Endothelial cell of umbilical vein (primary cell): ENCODE measurements around the gene CAND1. TPM values are rescaled to one million over a fixed set of nuclear protein-coding genes. Genes with fewer than 3 reads are reported as not detected.

ENCODE experiments used
- BruUV-seq: library from RNA; stranded (reverse); fragments of 400-500 nt; replicated peaks from 2 replicates; lab custom pipeline; 2021; lab: Mats Ljungman, UMichigan
- CTCF ChIA-PET: fragments of 300-600, 350-600 bp; sonication (Branson Sonifier 250); formaldehyde crosslinking; loops from one replicate; lab custom pipeline; 2021; ENCODE audit warnings: antibody characterized with exemption, inconsistent platforms; lab: Charles Lee
- POLR2A ChIA-PET: fragments of 300-600, 350-600 bp; sonication (Branson Sonifier 250); formaldehyde crosslinking; loops from one replicate; lab custom pipeline; 2021; ENCODE audit warnings: antibody characterized with exemption, inconsistent platforms; lab: Charles Lee
- DNase-seq: peaks from one replicate; pipeline ENCODE4 v3.0.0-alpha.2; 2011; ENCODE audit warnings: low read depth, low spot score
- FAIRE-seq: peaks from 2 replicates; lab custom pipeline; 2011; peaks lifted over from hg19 to GRCh38; lab: Jason Lieb, UNC
- H2AFZ ChIP-seq: 2 replicates; pipeline ENCODE4 v1.6.0; 2012; ENCODE audit warnings: low read depth, low read length, control low read depth, inconsistent platforms
- H3K27ac ChIP-seq: 2 replicates; pipeline ENCODE4 v1.5.1; 2011; ENCODE audit warnings: low read depth, mild to moderate bottlenecking, control low read depth, low read length, moderate library complexity; ENCODE audit not compliant: insufficient read depth
- H3K27me3 ChIP-seq, 2 experiments: 2 replicates each; pipeline versions ENCODE4 v1.6.0 to v1.6.1; 2011; ENCODE audit warnings: low read length in 2 of 2, mixed read lengths in 1 of 2; ENCODE audit not compliant: control insufficient read depth in 2 of 2, insufficient read depth in 2 of 2
- H3K36me3 ChIP-seq, 2 experiments: 2 replicates in 1 of 2; 3 replicates in 1 of 2; pipeline ENCODE4 v1.5.1; 2011; ENCODE audit warnings: low read length in 2 of 2, mild to moderate bottlenecking in 1 of 2, moderate library complexity in 1 of 2; ENCODE audit not compliant: control insufficient read depth in 2 of 2, insufficient read depth in 2 of 2; ENCODE audit errors: extremely low read depth in 1 of 2
- H3K4me1 ChIP-seq: 3 replicates; pipeline ENCODE4 v1.5.1; 2011; ENCODE audit warnings: mild to moderate bottlenecking, low read length; ENCODE audit not compliant: control insufficient read depth, insufficient read depth; ENCODE audit errors: extremely low read depth
- H3K4me2 ChIP-seq: 2 replicates; pipeline ENCODE4 v1.6.1; 2011; ENCODE audit warnings: low read length, control low read depth, mixed read lengths; ENCODE audit not compliant: insufficient read depth
- H3K4me3 ChIP-seq, 3 experiments: fragments of 200-600 bp in 1 of 3; sonication (generic), shearing (Covaris generic) in 1 of 3; replicated peaks in 1 of 3; 2 replicates each; pipeline ENCODE4 v1.5.1; 2011 to 2016; ENCODE audit warnings: control low read depth in 3 of 3, low read length in 3 of 3, mild to moderate bottlenecking in 2 of 3, inconsistent platforms in 1 of 3, low read depth in 1 of 3, moderate library complexity in 1 of 3; ENCODE audit not compliant: insufficient read depth in 1 of 3
- H3K79me2 ChIP-seq: 2 replicates; pipeline ENCODE4 v1.6.0; 2012; ENCODE audit warnings: low read length, inconsistent platforms; ENCODE audit not compliant: control insufficient read depth, insufficient read depth
- H3K9ac ChIP-seq: replicated peaks from 2 replicates; pipeline ENCODE3; 2011; ENCODE audit warnings: low read length, control low read depth; ENCODE audit not compliant: insufficient read depth; ENCODE audit errors: extremely low read depth
- H3K9me1 ChIP-seq: replicated peaks from 3 replicates; pipeline ENCODE4 v1.6.0; 2011; ENCODE audit warnings: mild to moderate bottlenecking, low read length; ENCODE audit not compliant: control insufficient read depth, insufficient read depth; ENCODE audit errors: extremely low read depth
- H3K9me3 ChIP-seq: replicated peaks from 2 replicates; pipeline ENCODE4 v1.5.1; 2012; ENCODE audit warnings: low read length, inconsistent platforms; ENCODE audit not compliant: control insufficient read depth, insufficient read depth
- H4K20me1 ChIP-seq: replicated peaks from 2 replicates; pipeline ENCODE3; 2011; ENCODE audit warnings: mild to moderate bottlenecking, low read length; ENCODE audit not compliant: control insufficient read depth, insufficient read depth; ENCODE audit errors: extremely low read depth
- CTCF ChIP-seq, 2 donors: IDR thresholded peaks; 1 replicate in 1 of 2; 2 replicates in 1 of 2; pipeline ENCODE4 v1.5.1; 2011; ENCODE audit warnings: low read length in 2 of 2, mild to moderate bottlenecking in 2 of 2, moderate library complexity in 2 of 2, control low read depth in 1 of 2, inconsistent platforms in 1 of 2, low read depth in 1 of 2; ENCODE audit not compliant: insufficient read depth in 1 of 2; ENCODE audit errors: extremely low read depth in 1 of 2
- GATA2 ChIP-seq: IDR thresholded peaks from 2 replicates; pipeline ENCODE4 v1.7.0; 2011; ENCODE audit warnings: low read depth, mild to moderate bottlenecking, moderate library complexity, mixed read lengths, low read length; ENCODE audit not compliant: insufficient read length, insufficient read depth
- JUN ChIP-seq: IDR thresholded peaks from 2 replicates; pipeline ENCODE4 v1.6.1; 2011; ENCODE audit warnings: borderline replicate concordance, low read depth; ENCODE audit not compliant: insufficient read length, insufficient read depth
- MAX ChIP-seq: IDR thresholded peaks from 2 replicates; pipeline ENCODE4 v1.6.1; 2011; ENCODE audit not compliant: insufficient read depth, insufficient read length
- MYC ChIP-seq: IDR thresholded peaks from one replicate; pipeline ENCODE4 v1.6.1; 2011; ENCODE audit warnings: mild to moderate bottlenecking, low read depth, low read length
- POLR2A ChIP-seq: IDR thresholded peaks from 2 replicates; pipeline ENCODE4 v1.6.1; 2012; ENCODE audit warnings: low read depth, mild to moderate bottlenecking, control low read depth, low read length
- dilution Hi-C: fragments of 300-500 bp; cut with MboI; formaldehyde crosslinking; loops from one replicate; pipeline ENCODE4 v1.15.0; 2019; ENCODE audit warnings: low sequenced_read_pairs; ENCODE audit not compliant: extremely low pct_ligation_motif_present
- intact Hi-C: fragments of 100-400 bp; cut with micrococcal nuclease; formaldehyde crosslinking; loops from one replicate; pipeline ENCODE4 v1.10.0; 2022
- polyA plus RNA-seq, 4 experiments: library from polyadenylated mRNA; depleted of rRNA in 3 of 4; stranded (reverse) in 3 of 4; unstranded in 1 of 4; fragments of >200 nt; gene quantifications; 2 replicates each; pipeline versions ENCODE4 v1.2.1 to v1.2.3, GENCODE V29; 2011 to 2012; ENCODE audit warnings: missing spikeins in 1 of 4
- total RNA-seq: library from RNA; stranded (reverse); gene quantifications from 2 replicates; pipeline ENCODE4 v1.2.3, GENCODE V29; 2021

Gene CAND1
- total and polyA plus RNA-seq, 2 donors (not counting 3 experiments of a cell fraction or from before 2014, with no cell fraction given): 28.3 to 128 TPM

- no peak for FAIRE-seq
- dilution Hi-C loops: no loop called here
- Histone ChIP-seq H3K4me3 (no peak overlapping the region), H3K9ac (no peak overlapping the region), H3K36me3 (no peaks in the 10 kb centered on the region), H3K4me2 (no peak overlapping the region), H4K20me1 (no peaks in the 10 kb centered on the region), H3K9me3 (no peaks in the 10 kb centered on the region), H3K9me1 (no peaks in the 10 kb centered on the region), H3K27me3 (peaks cover 0 to 3% of the 10 kb centered on the region in 2 experiments), H3K27ac (no peak overlapping the region), H3K4me1 (no peaks in the 10 kb centered on the region), H2AFZ (no peak overlapping the region), H3K79me2 (no peaks in the 10 kb centered on the region)
- TF ChIP-seq JUN (no peak), CTCF (IDR thresholded peaks at IDR 0.05; ENCODE audit: extremely low read depth in 1 of 2, insufficient read depth in 1 of 2, low read depth in 1 of 2, low read length in 2 of 2) (no peak), MYC (no peak), MAX (no peak), GATA2 (no peak), POLR2A (no peak)
- DNase-seq: no peak
- no TSS peak for BruUV-seq
- ChIA-PET CTCF (interaction anchor here (0.8 to 10.0 kb wide), 13 partner anchors 12 to 962 kb away, joined by 3 to 573 read pairs (median 5); no protein-coding TSS in a partner anchor), POLR2A (no interaction called here)
- intact Hi-C loops: loop anchor here (1.0 to 5.0 kb wide), 2 partner anchors 86 to 687 kb away; no protein-coding TSS in a partner anchor
These were observed 85.8 kb downstream of the CAND1 start for GRCh38 chr12:67354966-67355365.
